ENCODE measurements around the gene TMEM69.
"Not testable (repeated sequence)": the region's sequence is repeated elsewhere in the genome, so short reads cannot be mapped to it uniquely, and the experiment has no call there.

TMEM69 gene

GRCh38 chr1:45679123-45679522 lies 8.9 kb upstream of the TMEM69 start:
- DNase-seq = peak in 1 of 2 experiments; percentile 11

GRCh38 chr1:45682942-45683341 lies 5.0 kb upstream of the TMEM69 start:
- no peak for DNase-seq

- DNase-seq = no peak
Observed at GRCh38 chr1:45684402-45684801, 3.6 kb upstream of the TMEM69 start.

- DNase-seq = no peak
Observed at GRCh38 chr1:45685308-45686014, 2.5 kb upstream of the TMEM69 start.

DNA sequence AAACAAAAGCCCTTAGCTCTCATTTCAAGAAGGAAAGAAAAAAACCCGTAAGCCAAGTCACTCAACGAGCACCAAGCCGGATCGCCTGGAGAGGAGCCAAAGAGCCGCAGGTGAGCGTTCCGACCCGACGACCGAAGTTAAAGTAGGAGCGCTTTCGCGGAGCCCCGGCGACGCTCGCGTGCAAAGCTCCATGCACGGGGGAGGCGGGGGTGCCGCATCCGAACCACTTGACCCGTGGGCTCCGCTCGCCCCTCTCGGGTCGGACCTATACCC lies 2.0 kb upstream of the TMEM69 start:
- peak; percentile 45 to 73 for DNase-seq

DNA sequence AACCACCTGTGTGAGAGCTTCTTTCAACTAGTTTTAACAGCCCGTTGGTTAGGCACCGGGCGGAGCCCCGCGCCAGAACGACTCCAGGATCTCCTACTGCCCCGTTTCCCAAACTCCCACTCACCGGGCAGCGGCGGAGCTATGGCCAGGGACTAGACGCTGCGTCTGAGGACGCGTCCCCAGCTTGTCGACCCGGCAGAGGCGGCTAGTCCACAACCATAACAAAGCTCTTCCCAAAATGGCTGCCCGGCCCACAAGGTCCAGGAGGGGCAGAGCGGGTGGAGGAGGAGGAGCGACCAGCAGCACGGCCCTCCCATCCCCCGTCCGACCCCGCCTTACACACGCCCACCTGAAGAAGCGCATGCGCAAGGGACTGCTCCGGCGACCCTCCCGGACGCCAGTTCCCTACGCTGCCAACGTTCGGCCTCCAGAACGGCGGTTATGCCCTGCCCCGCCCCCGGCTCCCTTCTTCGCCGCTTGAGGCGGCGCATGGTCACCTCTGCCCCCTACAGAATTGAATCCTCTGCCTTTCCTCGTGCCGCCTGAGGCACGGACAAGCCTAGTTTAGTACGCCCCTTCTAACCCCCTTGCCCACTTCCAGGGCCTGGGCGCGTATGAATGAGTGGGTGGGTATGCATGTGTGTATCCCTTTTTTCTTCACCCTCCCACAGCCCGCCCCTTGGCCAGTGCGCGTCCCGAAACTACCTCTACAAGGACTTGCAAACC lies 1.5 kb upstream of the TMEM69 start, which contains the start of gene GPBP1L1:
TSS of gene GPBP1L1 (minus strand) at position 246 of the 726 bp plus-strand sequence. CDS start 27,446 bp downstream, outside the sequence.
- peak; percentile 97 to 99 for DNase-seq

DNA sequence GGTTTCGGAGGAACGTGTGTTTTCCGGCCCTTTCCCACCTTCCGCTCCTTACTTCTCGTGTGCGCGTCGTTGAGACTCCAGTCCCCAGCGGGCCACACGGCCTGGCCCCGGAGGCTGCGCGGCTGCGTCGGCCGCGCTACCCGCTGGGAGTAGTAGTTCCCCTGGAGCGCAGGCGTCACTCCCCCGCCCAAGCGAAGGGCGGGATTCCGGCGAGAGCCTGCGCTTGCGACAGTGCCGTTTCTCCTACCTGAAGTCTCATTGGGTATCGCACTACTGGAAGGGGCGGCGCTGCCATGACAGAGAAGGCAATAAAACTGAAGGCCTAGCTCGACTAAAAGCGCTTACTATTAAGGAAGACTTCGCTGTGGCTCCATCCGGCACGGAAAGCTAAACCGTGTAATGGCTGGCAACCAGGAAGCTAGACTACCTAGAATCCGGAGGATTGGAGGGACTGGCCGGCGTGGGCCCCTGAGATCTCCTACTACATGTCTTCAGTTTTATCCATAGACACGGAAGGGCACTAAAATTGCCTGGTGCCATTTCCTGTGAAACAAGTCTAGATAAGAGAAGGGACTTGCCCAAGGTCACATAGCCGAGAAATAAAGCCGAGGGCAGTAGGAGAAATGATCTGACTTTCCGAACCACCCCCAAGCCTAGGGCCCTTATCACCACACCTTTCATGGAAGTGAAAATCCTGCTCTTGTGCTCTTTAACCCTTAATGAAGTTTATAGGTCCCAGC lies 797 bp upstream of the TMEM69 start:
- peak; percentile 100 for DNase-seq

- not testable (repeated sequence) for DNase-seq
Observed at GRCh38 chr1:45693811-45694210, 5.8 kb downstream of the TMEM69 start.

DNA sequence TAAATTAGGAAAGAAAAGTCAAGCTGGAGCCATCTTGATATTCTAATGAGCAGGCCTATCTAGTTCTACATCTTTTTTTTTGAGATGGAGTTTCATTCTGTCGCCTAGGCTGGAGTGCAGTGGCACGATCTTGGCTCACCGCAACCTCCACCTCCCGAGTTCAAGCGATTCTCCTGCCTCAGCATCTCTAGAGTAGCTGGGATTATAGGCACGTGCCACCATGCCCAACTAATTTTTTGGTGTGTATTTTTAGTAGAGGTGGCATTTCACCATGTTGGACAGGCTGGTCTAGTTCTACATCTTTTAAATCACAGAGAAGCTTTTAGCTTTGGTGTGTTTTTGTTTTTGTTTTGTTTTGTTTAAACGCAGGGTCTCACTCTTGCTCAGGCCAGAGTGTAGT lies 6.8 kb downstream of the TMEM69 start:
- no peak for DNase-seq

DNA sequence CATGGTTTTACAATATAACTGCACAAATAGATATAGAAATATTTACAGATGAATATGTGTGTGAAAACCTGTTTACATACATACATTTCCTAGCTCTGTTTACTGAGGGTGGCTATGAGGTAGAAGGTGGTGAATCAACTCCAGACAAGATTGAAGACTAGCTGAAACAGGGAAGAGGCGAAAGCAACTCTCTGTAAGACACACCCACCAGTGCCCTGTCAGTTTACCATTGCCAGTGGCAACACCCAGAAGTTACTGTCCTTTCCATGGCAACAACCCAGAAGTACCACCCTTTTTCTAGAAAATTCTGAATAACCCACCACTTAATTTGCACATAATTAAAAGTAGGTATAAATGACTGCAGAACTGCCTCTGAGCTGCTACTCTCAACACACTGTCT lies 16.7 kb downstream of the TMEM69 start:
- no peak for DNase-seq

- DNase-seq = no peak
Observed at GRCh38 chr1:45713711-45714110, 25.7 kb downstream of the TMEM69 start.

GRCh38 chr1:45716700-45717099 lies 28.7 kb downstream of the TMEM69 start:
- DNase-seq = no peak

DNA sequence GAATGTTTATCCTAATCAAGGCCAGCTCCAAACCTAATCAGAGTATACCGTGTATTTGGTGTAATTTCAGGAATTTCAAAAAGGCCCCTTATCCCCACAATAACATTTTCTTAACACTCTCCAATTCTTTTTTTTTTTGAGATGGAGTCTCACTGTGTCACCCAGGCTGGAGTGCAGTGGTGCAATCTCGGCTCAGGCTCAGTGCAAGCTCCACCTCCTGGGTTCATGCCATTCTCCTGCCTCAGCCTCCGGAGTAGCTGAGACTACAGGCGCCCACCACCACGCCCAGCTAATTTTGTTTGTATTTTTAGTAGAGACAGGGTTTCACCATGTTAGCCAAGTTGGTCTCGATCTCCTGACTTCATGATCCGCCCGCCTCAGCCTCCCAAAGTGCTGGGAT lies 29.4 kb downstream of the TMEM69 start:
- not testable (repeated sequence) for DNase-seq

DNA sequence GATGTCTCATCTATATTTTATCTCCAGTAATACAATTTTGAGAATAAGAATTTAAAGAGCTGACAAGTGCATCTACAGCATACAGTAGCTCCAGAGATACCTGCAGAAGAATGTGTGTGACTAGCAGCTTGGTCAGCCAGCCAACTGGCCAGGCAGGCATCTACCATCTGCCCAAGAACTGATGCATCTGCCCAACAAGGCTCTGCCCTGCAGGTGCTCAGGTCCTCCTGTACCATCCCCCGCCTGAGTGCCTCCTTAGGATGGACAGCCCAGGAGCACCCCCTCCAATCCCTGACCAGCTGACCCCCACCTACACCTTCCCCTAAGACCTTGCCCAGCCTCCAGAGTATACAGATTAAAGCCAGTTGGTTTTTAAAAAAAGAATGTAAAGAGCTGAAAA lies 30.3 kb downstream of the TMEM69 start:
- DNase-seq = no peak

- DNase-seq = no peak
Observed at GRCh38 chr1:45721207-45721606, 33.2 kb downstream of the TMEM69 start.

DNA sequence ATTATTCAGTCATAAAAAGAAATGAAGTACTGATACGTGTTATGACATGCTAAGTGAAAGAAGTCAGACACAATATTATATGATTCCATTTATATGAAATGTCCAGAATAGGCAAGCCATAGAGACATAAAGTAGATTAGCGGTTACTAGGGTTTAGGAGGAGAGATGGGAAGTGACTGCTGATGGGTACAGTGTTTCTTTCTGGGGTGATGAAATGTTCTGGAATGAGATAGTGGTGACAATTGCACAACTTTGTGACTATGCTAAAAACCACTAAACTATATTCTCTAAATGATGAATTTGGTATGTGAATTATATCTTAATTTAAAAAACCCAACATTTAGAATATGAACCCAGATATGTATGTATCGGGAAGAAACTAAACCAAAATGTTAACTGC lies 34.8 kb downstream of the TMEM69 start:
- DNase-seq = no peak

DNA sequence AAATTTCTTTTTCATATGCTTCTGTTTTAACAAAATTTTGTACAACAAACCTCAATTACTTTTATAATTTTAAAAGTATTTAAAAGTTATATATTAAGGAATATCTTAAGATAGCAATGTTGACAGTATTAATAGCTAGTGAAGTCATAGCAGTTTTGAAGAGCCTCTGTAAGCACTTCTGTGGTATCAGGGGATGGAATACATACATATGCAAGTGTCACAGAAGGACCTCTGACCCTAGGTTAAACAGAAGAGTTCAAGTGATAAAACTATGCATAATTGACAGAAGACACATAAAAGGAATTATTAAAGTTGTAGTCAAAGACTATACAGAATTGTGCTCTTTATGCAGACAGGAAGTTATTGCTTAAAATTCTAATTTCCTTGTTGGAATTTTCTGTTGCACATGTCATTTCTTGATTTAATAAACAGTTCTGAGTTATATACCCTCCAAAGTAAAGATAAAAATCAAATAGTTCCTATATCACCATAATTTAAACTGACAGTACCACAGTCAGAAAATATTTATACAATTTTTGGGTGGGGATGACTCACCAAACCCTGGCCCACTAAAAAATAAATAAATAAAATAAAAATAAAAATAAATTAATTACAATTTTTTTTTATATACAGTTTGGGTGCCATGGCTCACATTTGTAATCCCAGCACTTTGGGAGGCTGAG lies 35.4 kb downstream of the TMEM69 start:
- no peak for DNase-seq

DNA sequence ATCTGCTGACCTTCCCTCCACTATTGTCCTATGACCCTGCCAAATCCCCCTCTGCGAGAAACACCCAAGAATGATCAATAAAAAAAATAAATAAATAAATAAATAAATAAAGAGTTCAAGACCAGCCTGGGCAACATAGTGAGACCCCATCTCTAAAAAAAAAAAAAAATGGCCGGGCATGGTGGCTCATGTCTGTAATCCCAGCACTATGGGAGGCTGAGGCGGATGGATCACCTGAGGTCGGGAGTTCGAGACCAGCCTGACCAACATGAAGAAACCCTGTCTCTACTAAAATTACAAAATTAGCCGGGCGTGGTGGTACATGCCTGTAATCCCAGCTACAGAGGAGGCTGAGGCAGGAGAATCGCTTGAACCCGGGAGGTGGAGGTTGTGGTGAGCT lies 38.0 kb downstream of the TMEM69 start:
- not testable (repeated sequence) for DNase-seq

- DNase-seq = no peak
Observed at GRCh38 chr1:45730075-45730779, 42.2 kb downstream of the TMEM69 start.

DNA sequence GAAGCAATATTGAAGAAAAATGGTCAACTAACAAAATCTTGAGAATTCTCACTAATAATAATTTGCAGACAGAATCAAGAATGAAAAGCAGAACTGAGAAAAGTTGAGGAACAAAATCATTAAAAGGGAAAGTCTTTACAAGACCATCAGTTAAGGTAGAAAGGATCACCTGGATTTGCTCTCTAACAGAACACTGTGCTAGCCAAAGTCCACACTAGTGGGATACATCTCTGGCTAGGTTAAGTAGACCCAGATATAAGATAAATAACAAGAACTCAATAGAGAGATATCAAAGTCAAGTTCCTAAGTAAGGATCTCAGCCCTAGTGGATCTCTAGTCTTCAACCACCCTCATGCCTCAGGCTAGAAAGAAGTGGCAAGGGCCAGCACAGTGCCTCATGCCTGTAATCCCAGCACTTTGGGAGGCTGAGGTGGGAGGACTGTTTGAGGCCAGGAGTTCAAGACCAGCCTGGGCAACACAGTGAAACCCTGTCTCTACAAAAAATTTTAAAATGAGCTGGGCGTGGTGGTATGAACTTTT lies 42.9 kb downstream of the TMEM69 start:
- no peak for DNase-seq

DNA sequence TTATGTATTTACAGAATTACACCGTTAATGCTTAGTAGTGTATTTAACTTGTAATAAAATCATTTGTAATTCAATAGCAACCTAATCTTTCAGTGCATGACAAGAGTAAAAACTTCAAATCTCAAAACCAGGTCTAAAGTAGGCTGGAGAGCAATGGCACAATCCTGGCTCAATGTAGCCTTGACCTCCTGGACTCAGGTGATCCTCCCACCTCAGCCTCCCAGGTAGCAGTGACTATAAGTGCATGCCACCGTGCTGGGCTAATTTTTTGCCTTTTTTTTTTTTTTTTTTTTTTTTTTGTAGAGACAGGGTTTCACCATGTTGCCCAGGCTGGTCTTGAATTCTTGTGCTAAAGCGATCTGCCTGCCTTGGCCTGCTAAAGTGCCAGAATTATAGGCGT lies 51.2 kb downstream of the TMEM69 start:
- no peak for DNase-seq

DNA sequence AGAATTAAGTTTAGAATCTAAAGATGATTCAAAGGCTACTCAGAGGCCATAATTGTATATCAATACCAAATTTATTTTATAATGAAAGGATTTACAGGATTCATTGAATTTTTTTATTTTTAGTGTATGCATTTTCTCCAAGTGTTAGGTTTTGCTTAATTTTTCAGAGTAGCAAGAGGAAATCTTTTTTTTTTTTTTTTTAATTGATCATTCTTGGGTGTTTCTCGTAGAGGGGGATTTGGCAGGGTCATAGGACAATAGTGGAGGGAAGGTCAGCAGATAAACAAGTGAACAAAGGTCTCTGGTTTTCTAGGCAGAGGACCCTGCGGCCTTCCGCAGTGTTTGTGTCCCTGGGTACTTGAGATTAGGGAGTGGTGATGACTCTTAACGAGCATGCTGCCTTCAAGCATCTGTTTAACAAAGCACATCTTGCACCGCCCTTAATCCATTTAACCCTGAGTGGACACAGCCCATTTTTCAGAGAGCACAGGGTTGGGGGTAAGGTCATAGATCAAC lies 51.7 kb downstream of the TMEM69 start:
- not testable (repeated sequence) for DNase-seq

Data from NCI-H2081 (cell line).